Endothelial cell of umbilical vein (primary cell): ENCODE data around the gene CCIN.

ENCODE experiments used
- EZH2 ChIP-seq: IDR thresholded peaks from 2 replicates; pipeline ENCODE4 v1.6.1; 2012; ENCODE audit warnings: borderline replicate concordance, low read depth, mild to moderate bottlenecking, moderate library complexity, low read length, inconsistent platforms; ENCODE audit not compliant: severe bottlenecking
- FOS ChIP-seq: IDR thresholded peaks from 2 replicates; pipeline ENCODE4 v1.6.1; 2011; ENCODE audit warnings: mild to moderate bottlenecking, low read length, moderate library complexity, borderline replicate concordance; ENCODE audit not compliant: insufficient read depth
- MYC ChIP-seq: IDR thresholded peaks from one replicate; pipeline ENCODE4 v1.6.1; 2011; ENCODE audit warnings: mild to moderate bottlenecking, low read depth, low read length
- POLR2A ChIP-seq: IDR thresholded peaks from 2 replicates; pipeline ENCODE4 v1.6.1; 2012; ENCODE audit warnings: low read depth, mild to moderate bottlenecking, control low read depth, low read length
- POLR2AphosphoS5 ChIP-seq: IDR thresholded peaks from 2 replicates; pipeline ENCODE4 v1.6.1; 2012; ENCODE audit warnings: low read depth, mild to moderate bottlenecking, control low read depth, low read length, moderate library complexity; ENCODE audit not compliant: insufficient read depth
- TF ChIP-seq, protein P1 (sequence below), 2 donors: IDR thresholded peaks; 1 replicate in 1 of 2; 2 replicates in 1 of 2; pipeline ENCODE4 v1.5.1; 2011; ENCODE audit warnings: low read length in 2 of 2, mild to moderate bottlenecking in 2 of 2, moderate library complexity in 2 of 2, control low read depth in 1 of 2, inconsistent platforms in 1 of 2, low read depth in 1 of 2; ENCODE audit not compliant: insufficient read depth in 1 of 2; ENCODE audit errors: extremely low read depth in 1 of 2
- TF ChIP-seq, protein P2 (sequence below): IDR thresholded peaks from 2 replicates; pipeline ENCODE4 v1.6.1; 2011; ENCODE audit not compliant: insufficient read depth, insufficient read length

DNA sequence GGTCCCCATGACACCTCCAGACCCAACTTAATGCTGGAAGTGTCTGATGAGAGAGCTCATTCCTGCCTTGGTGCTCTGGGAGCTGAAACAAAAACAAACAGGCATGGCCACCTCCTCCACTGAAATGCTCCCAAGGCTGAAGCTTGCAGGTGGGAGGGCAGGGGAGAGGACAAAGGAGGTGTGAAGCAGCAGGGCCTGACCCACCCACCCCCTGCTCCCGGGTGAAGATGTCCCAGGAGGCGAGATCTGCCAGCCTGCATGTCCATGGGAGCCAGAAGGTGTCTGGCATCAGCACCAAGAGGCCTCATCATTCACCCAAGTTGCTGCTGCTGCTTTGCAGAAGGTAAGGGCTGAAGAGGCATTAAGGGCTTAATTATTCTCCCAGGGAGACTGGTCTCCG is 4.2 kb upstream of the CCIN start:
- TF ChIP-seq, protein P1, sequence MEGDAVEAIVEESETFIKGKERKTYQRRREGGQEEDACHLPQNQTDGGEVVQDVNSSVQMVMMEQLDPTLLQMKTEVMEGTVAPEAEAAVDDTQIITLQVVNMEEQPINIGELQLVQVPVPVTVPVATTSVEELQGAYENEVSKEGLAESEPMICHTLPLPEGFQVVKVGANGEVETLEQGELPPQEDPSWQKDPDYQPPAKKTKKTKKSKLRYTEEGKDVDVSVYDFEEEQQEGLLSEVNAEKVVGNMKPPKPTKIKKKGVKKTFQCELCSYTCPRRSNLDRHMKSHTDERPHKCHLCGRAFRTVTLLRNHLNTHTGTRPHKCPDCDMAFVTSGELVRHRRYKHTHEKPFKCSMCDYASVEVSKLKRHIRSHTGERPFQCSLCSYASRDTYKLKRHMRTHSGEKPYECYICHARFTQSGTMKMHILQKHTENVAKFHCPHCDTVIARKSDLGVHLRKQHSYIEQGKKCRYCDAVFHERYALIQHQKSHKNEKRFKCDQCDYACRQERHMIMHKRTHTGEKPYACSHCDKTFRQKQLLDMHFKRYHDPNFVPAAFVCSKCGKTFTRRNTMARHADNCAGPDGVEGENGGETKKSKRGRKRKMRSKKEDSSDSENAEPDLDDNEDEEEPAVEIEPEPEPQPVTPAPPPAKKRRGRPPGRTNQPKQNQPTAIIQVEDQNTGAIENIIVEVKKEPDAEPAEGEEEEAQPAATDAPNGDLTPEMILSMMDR (IDR thresholded peaks at IDR 0.05; ENCODE audit: extremely low read depth in 1 of 2, insufficient read depth in 1 of 2, low read depth in 1 of 2, low read length in 2 of 2), result no peak
- no peak for TF ChIP-seq POLR2AphosphoS5
- no peak for TF ChIP-seq POLR2A
- no peak for TF ChIP-seq FOS
- TF ChIP-seq EZH2, result no peak
- no peak for TF ChIP-seq MYC
- TF ChIP-seq, protein P2, sequence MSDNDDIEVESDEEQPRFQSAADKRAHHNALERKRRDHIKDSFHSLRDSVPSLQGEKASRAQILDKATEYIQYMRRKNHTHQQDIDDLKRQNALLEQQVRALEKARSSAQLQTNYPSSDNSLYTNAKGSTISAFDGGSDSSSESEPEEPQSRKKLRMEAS, result no peak
